ENCODE results near the gene YBX3.

Gene YBX3

DNA sequence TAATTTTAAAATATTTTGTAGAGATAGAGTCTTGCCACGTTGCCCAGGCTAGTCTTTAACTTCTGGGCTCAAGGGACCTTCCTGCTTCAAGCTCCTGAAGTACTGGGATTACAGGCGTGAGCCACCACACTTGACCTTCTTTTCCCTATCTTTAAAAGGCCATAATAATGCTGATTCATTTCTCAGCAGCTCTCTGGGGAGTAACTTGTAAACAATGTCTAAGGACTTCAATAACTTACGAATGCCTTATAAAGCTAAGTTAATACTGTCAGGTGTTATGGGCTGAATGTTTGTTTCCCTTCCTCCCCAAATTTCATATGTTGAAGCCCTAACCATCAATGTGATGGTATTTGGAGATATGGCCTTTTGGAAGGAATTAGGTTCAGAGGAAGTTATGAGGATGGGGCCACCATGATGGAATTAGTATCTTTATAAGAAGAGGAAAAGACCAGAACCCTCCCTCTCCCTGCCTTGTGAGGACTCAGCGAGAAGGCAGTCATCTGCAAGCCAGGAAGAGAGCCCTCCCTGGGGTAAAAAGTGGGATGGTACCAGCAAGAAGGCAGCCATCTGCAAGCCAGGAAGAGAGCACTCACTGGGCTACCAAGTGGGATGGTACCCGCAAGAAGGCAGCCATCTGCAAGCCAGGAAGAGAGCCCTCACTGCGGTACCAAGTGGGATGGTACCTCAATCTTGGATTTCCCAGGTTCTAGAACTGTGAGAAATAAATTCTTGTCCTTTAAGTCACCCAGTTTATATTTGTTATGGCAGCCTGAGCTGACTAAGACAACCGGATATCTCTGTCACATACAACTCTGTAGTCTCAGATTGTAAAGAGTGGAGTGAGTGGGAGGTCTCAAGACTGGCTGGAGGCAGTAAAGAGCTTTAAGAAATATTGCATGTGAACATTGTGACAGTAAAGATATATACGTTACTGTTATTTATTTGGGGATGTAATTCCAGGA is 16.3 kb upstream of the YBX3 start:
- Histone ChIP-seq H3K27me3 (ENCODE audit: control insufficient read depth, insufficient read depth, low read length) (peaks cover 13% of the 10 kb centered on the region), H3K4me1 (ENCODE audit: control insufficient read depth, insufficient read depth, low read length) (peaks cover 4% of the 10 kb centered on the region), H3K4me3 (ENCODE audit: low read length) (no peak overlapping the region), H3K36me3 (ENCODE audit: insufficient read depth, low read length) (no peaks in the 10 kb centered on the region), H3K9ac (ENCODE audit: low read depth, low read length) (no peak overlapping the region), H3K9me3 (replicated peaks; ENCODE audit: low read length) (no peaks in the 10 kb centered on the region), H3K4me2 (ENCODE audit: low read length) (no peak overlapping the region)

DNA sequence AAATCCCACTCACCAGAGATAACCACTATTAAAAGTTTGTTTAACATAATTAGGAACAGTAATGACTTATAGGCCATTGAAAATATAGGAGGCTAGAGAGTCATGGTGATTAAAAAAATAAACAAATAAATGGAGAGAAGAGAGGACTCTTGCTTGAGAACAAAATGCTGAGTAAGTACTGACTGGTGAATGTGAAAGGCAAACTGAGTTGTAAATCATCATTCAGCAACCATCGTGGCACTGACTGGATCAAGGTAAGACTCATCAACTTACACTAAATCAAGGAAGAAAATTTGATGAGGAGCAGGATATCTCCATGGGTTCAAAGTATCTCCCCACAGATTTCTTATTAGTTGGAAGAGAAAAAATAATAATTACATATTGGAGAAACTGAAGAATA is 14.1 kb upstream of the YBX3 start:
- H3K4me1 ChIP-seq (ENCODE audit: control insufficient read depth, insufficient read depth, low read length) = peaks cover 4% of the 10 kb centered on the region
- no peak overlapping the region for H3K4me2 ChIP-seq (ENCODE audit: low read length)
- H3K9ac ChIP-seq (ENCODE audit: low read depth, low read length) = no peak overlapping the region
- H3K27me3 ChIP-seq (ENCODE audit: control insufficient read depth, insufficient read depth, low read length) = peaks cover 8% of the 10 kb centered on the region
- no peaks in the 10 kb centered on the region for H3K36me3 ChIP-seq (ENCODE audit: insufficient read depth, low read length)
- no peaks in the 10 kb centered on the region for H3K9me3 ChIP-seq (replicated peaks; ENCODE audit: low read length)
- no peak overlapping the region for H3K4me3 ChIP-seq (ENCODE audit: low read length)

DNA sequence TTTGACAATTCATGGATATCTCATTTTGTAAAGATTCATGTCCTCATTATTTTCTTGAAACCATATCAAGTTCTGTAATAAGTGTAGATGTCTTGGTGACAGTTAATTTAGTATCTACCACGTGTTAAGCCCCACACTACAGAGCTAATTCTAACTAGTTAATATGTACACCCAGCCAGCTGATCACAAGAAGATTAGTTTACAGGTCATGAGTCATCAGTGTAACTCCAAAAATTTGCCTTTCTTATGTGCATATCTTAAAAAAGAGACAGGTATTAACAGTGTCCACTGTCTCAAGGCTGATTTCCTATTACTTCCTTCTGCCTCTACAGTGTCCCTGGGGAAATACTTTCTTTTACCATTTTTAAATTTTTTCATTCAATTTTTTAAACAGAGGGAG is 13.3 kb upstream of the YBX3 start:
- Histone ChIP-seq H3K4me2 (ENCODE audit: low read length) (no peak overlapping the region), H3K9me3 (replicated peaks; ENCODE audit: low read length) (no peaks in the 10 kb centered on the region), H3K36me3 (ENCODE audit: insufficient read depth, low read length) (no peaks in the 10 kb centered on the region), H3K4me3 (ENCODE audit: low read length) (no peak overlapping the region), H3K9ac (ENCODE audit: low read depth, low read length) (no peak overlapping the region), H3K4me1 (ENCODE audit: control insufficient read depth, insufficient read depth, low read length) (peaks cover 4% of the 10 kb centered on the region), H3K27me3 (ENCODE audit: control insufficient read depth, insufficient read depth, low read length) (peaks cover 3% of the 10 kb centered on the region)

DNA sequence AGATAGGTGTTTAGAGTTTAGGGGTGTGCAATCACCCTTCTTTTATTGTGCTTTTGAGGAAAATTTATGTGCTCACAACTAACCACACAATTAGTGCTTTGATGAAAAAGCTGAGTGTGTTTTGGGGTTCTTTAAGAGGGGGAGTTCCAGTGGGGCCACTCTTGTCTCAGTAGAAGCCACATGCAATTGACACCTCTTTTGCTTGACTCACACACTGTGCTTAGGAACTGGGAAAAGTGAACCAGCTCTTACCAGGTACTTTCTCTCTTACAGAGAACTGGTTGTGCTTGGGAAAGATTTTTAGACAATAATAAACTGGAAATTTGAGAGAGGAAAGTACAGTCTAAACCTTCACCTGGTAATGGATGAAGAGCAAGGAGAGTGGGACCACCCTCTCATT is 12.3 kb upstream of the YBX3 start:
- no peak overlapping the region for H3K4me3 ChIP-seq (ENCODE audit: low read length)
- no peaks in the 10 kb centered on the region for H3K9me3 ChIP-seq (replicated peaks; ENCODE audit: low read length)
- H3K4me2 ChIP-seq (ENCODE audit: low read length) = no peak overlapping the region
- H3K9ac ChIP-seq (ENCODE audit: low read depth, low read length) = no peak overlapping the region
- H3K4me1 ChIP-seq (ENCODE audit: control insufficient read depth, insufficient read depth, low read length) = peaks cover 4% of the 10 kb centered on the region
- H3K36me3 ChIP-seq (ENCODE audit: insufficient read depth, low read length) = no peaks in the 10 kb centered on the region
- no peaks in the 10 kb centered on the region for H3K27me3 ChIP-seq (ENCODE audit: control insufficient read depth, insufficient read depth, low read length)

DNA sequence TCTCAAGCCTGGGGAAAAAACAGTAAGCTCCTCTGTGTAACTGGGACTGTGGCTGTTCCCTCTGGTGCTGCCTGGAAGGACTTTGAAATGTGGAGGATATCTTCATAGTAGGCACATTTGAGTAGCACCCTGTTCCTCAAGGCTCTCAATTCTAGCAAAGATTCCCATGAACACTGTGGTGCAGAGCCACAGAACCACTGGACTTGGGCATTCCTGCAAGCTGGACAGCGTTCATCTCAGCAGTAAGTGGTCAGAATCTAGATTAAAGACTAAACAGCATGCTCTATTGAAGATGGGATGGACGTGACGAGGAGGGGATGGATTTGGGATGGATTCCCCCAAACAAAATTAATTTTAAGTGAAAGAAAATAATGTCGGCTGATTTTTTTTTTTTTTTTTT is 9.4 kb upstream of the YBX3 start:
- H3K36me3 ChIP-seq (ENCODE audit: insufficient read depth, low read length) = no peaks in the 10 kb centered on the region
- H3K4me1 ChIP-seq (ENCODE audit: control insufficient read depth, insufficient read depth, low read length) = no peaks in the 10 kb centered on the region
- no peaks in the 10 kb centered on the region for H3K27me3 ChIP-seq (ENCODE audit: control insufficient read depth, insufficient read depth, low read length)
- H3K9me3 ChIP-seq (replicated peaks; ENCODE audit: low read length) = no peaks in the 10 kb centered on the region
- no peak overlapping the region for H3K9ac ChIP-seq (ENCODE audit: low read depth, low read length)
- H3K4me3 ChIP-seq (ENCODE audit: low read length) = no peak overlapping the region
- no peak overlapping the region for H3K4me2 ChIP-seq (ENCODE audit: low read length)

DNA sequence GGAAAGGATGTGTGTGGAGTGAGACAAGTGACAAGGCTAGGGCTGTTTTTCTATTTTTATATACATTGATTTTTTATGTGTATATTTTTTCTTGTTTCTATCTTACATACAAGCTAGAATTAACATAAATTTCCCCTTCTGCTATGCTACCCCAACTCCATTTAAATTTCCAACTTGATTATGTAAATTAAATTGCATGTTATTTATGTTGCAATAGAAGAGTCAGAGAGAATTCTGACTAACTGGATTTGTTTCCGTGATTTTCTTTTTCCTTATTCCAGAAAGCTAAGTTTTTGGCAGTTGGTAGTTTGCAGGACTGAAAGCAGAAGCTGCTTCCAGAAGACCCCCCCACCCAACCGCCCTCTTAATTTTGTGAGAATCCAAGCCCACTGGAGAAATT is 8.9 kb upstream of the YBX3 start:
- H3K27me3 ChIP-seq (ENCODE audit: control insufficient read depth, insufficient read depth, low read length) = no peaks in the 10 kb centered on the region
- H3K9me3 ChIP-seq (replicated peaks; ENCODE audit: low read length) = no peaks in the 10 kb centered on the region
- no peaks in the 10 kb centered on the region for H3K36me3 ChIP-seq (ENCODE audit: insufficient read depth, low read length)
- H3K4me1 ChIP-seq (ENCODE audit: control insufficient read depth, insufficient read depth, low read length) = peaks cover 2% of the 10 kb centered on the region
- no peak overlapping the region for H3K4me2 ChIP-seq (ENCODE audit: low read length)
- no peak overlapping the region for H3K4me3 ChIP-seq (ENCODE audit: low read length)
- no peak overlapping the region for H3K9ac ChIP-seq (ENCODE audit: low read depth, low read length)

DNA sequence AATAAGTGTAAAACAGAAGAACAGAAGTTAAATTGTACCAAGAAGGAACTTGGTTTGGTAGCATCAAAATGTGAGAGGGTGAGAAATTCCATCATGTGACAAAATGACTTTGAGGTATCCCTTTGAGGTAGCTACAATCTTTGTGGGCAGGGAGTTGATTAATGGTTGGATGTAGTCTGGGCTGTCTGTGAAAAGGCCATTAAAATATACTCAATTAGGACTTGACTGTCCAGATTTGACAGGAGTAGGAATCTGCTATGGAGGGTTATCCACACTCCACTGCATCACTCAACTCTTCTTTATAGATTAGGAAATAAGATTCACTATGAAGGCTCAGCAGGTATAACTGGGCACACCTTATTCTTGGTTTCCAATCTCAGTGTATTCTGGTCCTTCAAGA is 7.4 kb upstream of the YBX3 start:
- H3K9ac ChIP-seq (ENCODE audit: low read depth, low read length) = no peak overlapping the region
- no peak overlapping the region for H3K4me3 ChIP-seq (ENCODE audit: low read length)
- no peaks in the 10 kb centered on the region for H3K9me3 ChIP-seq (replicated peaks; ENCODE audit: low read length)
- no peaks in the 10 kb centered on the region for H3K36me3 ChIP-seq (ENCODE audit: insufficient read depth, low read length)
- H3K4me2 ChIP-seq (ENCODE audit: low read length) = no peak overlapping the region
- H3K4me1 ChIP-seq (ENCODE audit: control insufficient read depth, insufficient read depth, low read length) = peaks cover 4% of the 10 kb centered on the region
- H3K27me3 ChIP-seq (ENCODE audit: control insufficient read depth, insufficient read depth, low read length) = no peaks in the 10 kb centered on the region

DNA sequence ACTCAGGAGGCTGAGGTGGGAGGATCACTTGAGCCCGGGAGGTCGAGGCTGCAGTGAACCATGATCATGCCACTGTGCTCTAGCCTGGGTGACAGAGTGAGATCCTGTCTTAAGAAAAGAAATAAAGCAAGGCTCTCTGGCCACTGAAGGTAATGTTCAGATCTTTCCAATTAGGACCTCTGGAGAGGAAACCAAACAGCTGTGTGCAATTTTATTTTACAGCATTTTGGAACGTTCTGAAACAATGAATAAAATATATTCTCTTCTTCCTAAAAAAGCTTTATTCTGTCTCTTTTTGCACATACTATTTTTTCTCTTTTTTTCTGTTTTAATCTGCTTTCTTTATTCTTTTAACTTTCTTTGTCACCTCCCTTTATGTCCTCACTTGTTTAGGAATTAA is 5.0 kb upstream of the YBX3 start:
- Histone ChIP-seq H3K36me3 (ENCODE audit: insufficient read depth, low read length) (no peaks in the 10 kb centered on the region), H3K4me2 (ENCODE audit: low read length) (no peak overlapping the region), H3K4me3 (ENCODE audit: low read length) (no peak overlapping the region), H3K9me3 (replicated peaks; ENCODE audit: low read length) (no peaks in the 10 kb centered on the region), H3K9ac (ENCODE audit: low read depth, low read length) (no peak overlapping the region), H3K4me1 (ENCODE audit: control insufficient read depth, insufficient read depth, low read length) (peaks cover 12% of the 10 kb centered on the region), H3K27me3 (ENCODE audit: control insufficient read depth, insufficient read depth, low read length) (no peaks in the 10 kb centered on the region)

DNA sequence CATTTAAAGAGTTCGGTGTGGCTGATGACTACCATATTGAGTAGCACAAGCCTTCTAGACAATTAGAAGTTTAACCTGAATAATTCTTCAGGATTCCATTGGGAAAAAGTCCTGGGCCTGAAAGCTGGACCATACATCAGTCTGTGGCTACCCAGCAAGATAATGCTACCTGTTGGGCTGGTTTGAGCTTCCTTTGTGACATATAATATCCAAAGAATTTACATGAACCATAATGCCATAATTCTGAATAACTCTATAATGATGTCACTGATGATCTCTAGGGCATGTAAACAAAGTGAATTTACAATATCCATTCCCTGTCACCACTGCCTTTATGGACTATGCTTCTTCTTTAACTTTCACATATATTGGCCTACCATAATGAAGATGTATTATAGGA is 3.8 kb upstream of the YBX3 start:
- Histone ChIP-seq H3K4me3 (ENCODE audit: low read length) (no peak overlapping the region), H3K9me3 (replicated peaks; ENCODE audit: low read length) (no peaks in the 10 kb centered on the region), H3K4me1 (ENCODE audit: control insufficient read depth, insufficient read depth, low read length) (peaks cover 12% of the 10 kb centered on the region), H3K9ac (ENCODE audit: low read depth, low read length) (no peak overlapping the region), H3K27me3 (ENCODE audit: control insufficient read depth, insufficient read depth, low read length) (no peaks in the 10 kb centered on the region), H3K4me2 (ENCODE audit: low read length) (no peak overlapping the region), H3K36me3 (ENCODE audit: insufficient read depth, low read length) (no peaks in the 10 kb centered on the region)

DNA sequence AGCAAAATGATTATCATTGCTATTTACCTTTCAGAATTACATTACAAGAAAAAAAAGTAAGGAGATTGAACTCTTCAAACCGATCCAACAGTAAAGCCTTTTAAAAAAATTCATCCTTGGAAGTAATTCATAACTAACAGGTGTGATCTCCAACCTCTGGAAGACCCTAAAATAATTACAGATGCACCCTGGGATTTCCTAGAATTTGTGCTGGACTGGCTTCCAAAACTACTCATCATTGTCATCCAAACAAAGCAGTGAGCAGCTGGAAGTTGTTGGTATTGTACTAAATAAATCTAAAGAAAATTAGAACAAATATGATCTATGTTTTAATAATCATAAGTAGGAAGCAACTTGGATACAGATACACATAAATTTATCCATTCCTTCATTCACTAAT is 1.9 kb upstream of the YBX3 start:
- Histone ChIP-seq H3K9me3 (replicated peaks; ENCODE audit: low read length) (no peaks in the 10 kb centered on the region), H3K27me3 (ENCODE audit: control insufficient read depth, insufficient read depth, low read length) (no peaks in the 10 kb centered on the region), H3K4me3 (ENCODE audit: low read length) (no peak overlapping the region), H3K9ac (ENCODE audit: low read depth, low read length) (no peak overlapping the region), H3K36me3 (ENCODE audit: insufficient read depth, low read length) (no peaks in the 10 kb centered on the region), H3K4me2 (ENCODE audit: low read length) (no peak overlapping the region), H3K4me1 (ENCODE audit: control insufficient read depth, insufficient read depth, low read length) (peaks cover 27% of the 10 kb centered on the region)

DNA sequence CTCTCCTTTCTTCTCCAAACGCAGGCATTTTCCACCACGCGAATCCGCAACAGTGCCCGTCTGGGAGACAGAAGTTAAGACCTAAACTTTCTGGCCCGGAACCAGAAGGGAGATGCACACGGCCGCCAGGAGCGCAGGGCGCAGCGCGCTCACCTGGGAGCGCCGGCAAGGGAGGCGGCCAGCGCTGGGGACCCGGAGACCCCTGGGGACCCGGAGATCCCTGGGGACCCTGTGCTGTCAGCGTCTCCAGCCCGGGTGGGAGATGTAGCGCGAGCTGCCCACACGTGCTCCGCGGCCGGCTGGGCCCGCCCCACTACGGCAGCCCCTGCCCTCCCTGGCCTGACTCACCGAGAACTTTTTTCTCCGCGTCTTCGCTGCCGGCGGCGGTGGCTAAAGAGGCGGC is 620 bp downstream of the YBX3 start:
- no peaks in the 10 kb centered on the region for H3K36me3 ChIP-seq (ENCODE audit: insufficient read depth, low read length)
- H3K9ac ChIP-seq (ENCODE audit: low read depth, low read length) = peak overlapping the region; percentile 97
- no peaks in the 10 kb centered on the region for H3K27me3 ChIP-seq (ENCODE audit: control insufficient read depth, insufficient read depth, low read length)
- H3K9me3 ChIP-seq (replicated peaks; ENCODE audit: low read length) = no peaks in the 10 kb centered on the region
- peaks cover 52% of the 10 kb centered on the region for H3K4me1 ChIP-seq (ENCODE audit: control insufficient read depth, insufficient read depth, low read length)
- H3K4me2 ChIP-seq (ENCODE audit: low read length) = peak overlapping the region; percentile 85
- H3K4me3 ChIP-seq (ENCODE audit: low read length) = peak overlapping the region; percentile 85

All from skeletal muscle satellite cell (primary cell).